ENCODE measurements around the gene CRIP3.

CRIP3 gene

GRCh38 chr6:43277643-43278523, 30.7 kb downstream of the CRIP3 start:
- Histone ChIP-seq H3K9ac (no peak overlapping the region), H2AFZ (ENCODE audit: low read depth) (no peak overlapping the region), H3K4me3 (IDR thresholded peaks at IDR 0.05; ENCODE audit: insufficient read depth, low read depth, low read length) (no peak overlapping the region), H3K79me2 (ENCODE audit: insufficient read depth, low read depth) (no peaks in the 10 kb centered on the region), H3K27ac (no peak overlapping the region), H4K20me1 (ENCODE audit: insufficient read depth) (no peaks in the 10 kb centered on the region), H3K36me3 (ENCODE audit: insufficient read depth) (no peaks in the 10 kb centered on the region), H3K4me1 (ENCODE audit: low read depth, poor library complexity, severe bottlenecking) (no peaks in the 10 kb centered on the region), H3K27me3 (ENCODE audit: insufficient read depth, low read depth) (peaks cover 3% of the 10 kb centered on the region; the same call in 1 of the 2 replicates), H3K4me2 (no peak overlapping the region)
- TF ChIP-seq CTCF (conservative IDR thresholded peaks at IDR 0.05; ENCODE audit: low read depth, low read length), result no peak

GRCh38 chr6:43277306-43277642, 31.4 kb downstream of the CRIP3 start:
- no peaks in the 10 kb centered on the region for H3K4me1 ChIP-seq (ENCODE audit: low read depth, poor library complexity, severe bottlenecking)
- no peak for TF ChIP-seq CTCF (conservative IDR thresholded peaks at IDR 0.05; ENCODE audit: low read depth, low read length)
- no peak overlapping the region for H3K9ac ChIP-seq
- no peak overlapping the region for H2AFZ ChIP-seq (ENCODE audit: low read depth)
- H3K79me2 ChIP-seq (ENCODE audit: insufficient read depth, low read depth), result no peaks in the 10 kb centered on the region
- H3K27me3 ChIP-seq (ENCODE audit: insufficient read depth, low read depth), result no peaks in the 10 kb centered on the region; the same call in 1 of the 2 replicates
- H4K20me1 ChIP-seq (ENCODE audit: insufficient read depth), result no peaks in the 10 kb centered on the region
- H3K27ac ChIP-seq, result no peak overlapping the region
- H3K4me2 ChIP-seq, result no peak overlapping the region
- H3K4me3 ChIP-seq (IDR thresholded peaks at IDR 0.05; ENCODE audit: insufficient read depth, low read depth, low read length), result no peak overlapping the region
- H3K36me3 ChIP-seq (ENCODE audit: insufficient read depth), result no peaks in the 10 kb centered on the region

GRCh38 chr6:43276577-43277305, 31.9 kb downstream of the CRIP3 start:
- H3K4me2 ChIP-seq, result no peak overlapping the region
- H3K4me1 ChIP-seq (ENCODE audit: low read depth, poor library complexity, severe bottlenecking), result no peaks in the 10 kb centered on the region

More at GRCh38 chr6:43276577-43277305, 31.9 kb downstream of the CRIP3 start:
- no peak for TF ChIP-seq CTCF (conservative IDR thresholded peaks at IDR 0.05; ENCODE audit: low read depth, low read length)
- H3K27me3 ChIP-seq (ENCODE audit: insufficient read depth, low read depth), result no peaks in the 10 kb centered on the region
- no peak overlapping the region for H2AFZ ChIP-seq (ENCODE audit: low read depth)
- H3K79me2 ChIP-seq (ENCODE audit: insufficient read depth, low read depth), result no peaks in the 10 kb centered on the region
- H3K4me3 ChIP-seq (IDR thresholded peaks at IDR 0.05; ENCODE audit: insufficient read depth, low read depth, low read length), result no peak overlapping the region
- H4K20me1 ChIP-seq (ENCODE audit: insufficient read depth), result no peaks in the 10 kb centered on the region
- H3K36me3 ChIP-seq (ENCODE audit: insufficient read depth), result no peaks in the 10 kb centered on the region
- H3K9ac ChIP-seq, result no peak overlapping the region
- H3K27ac ChIP-seq, result no peak overlapping the region
